ENCODE data around the gene SOX5.

The SOX5 gene
- total RNA-seq = 0 to 0.19 (median 0) reads per million in 3 donors

GRCh38 chr12:23949348-23950209, at the start of gene SOX5:
Gene SOX5, minus strand, starts transcription at chr12:23949670. Its CDS starts 69 bp downstream, at chr12:23949601.
- Histone ChIP-seq H3K9me3 (ENCODE audit: control insufficient read depth, low read length) (no peaks in the 10 kb centered on the region), H3K4me1 (ENCODE audit: control insufficient read depth, insufficient read depth, low read length, poor library complexity, severe bottlenecking) (no peaks in the 10 kb centered on the region), H3K27ac (ENCODE audit: insufficient read depth, low read length, poor library complexity, severe bottlenecking) (no peak within 1 kb of the TSS), H3K36me3 (ENCODE audit: control insufficient read depth, insufficient read depth, low read length) (no peaks in the 10 kb centered on the region), H3K4me3 (ENCODE audit: insufficient read depth, low read depth, low read length, poor library complexity, severe bottlenecking) (no peak within 1 kb of the TSS), H3K27me3 (replicated peaks; ENCODE audit: control insufficient read depth, insufficient read depth, low read length, poor library complexity, severe bottlenecking) (no peaks in the 10 kb centered on the region)
- no peak for DNase-seq

GRCh38 chr12:23987046-23987445, 37.6 kb upstream of the SOX5 start:
- Histone ChIP-seq H3K27ac (ENCODE audit: insufficient read depth, low read length, poor library complexity, severe bottlenecking) (no peak overlapping the region), H3K9me3 (ENCODE audit: control insufficient read depth, low read length) (no peaks in the 10 kb centered on the region), H3K36me3 (ENCODE audit: control insufficient read depth, insufficient read depth, low read length) (no peaks in the 10 kb centered on the region), H3K27me3 (replicated peaks; ENCODE audit: control insufficient read depth, insufficient read depth, low read length, poor library complexity, severe bottlenecking) (no peaks in the 10 kb centered on the region), H3K4me3 (ENCODE audit: insufficient read depth, low read depth, low read length, poor library complexity, severe bottlenecking) (no peak overlapping the region), H3K4me1 (ENCODE audit: control insufficient read depth, insufficient read depth, low read length, poor library complexity, severe bottlenecking) (no peaks in the 10 kb centered on the region)
- no peak for DNase-seq

GRCh38 chr12:23980826-23981225, 31.4 kb upstream of the SOX5 start:
- no peaks in the 10 kb centered on the region for H3K36me3 ChIP-seq (ENCODE audit: control insufficient read depth, insufficient read depth, low read length)
- no peaks in the 10 kb centered on the region for H3K4me1 ChIP-seq (ENCODE audit: control insufficient read depth, insufficient read depth, low read length, poor library complexity, severe bottlenecking)
- H3K27ac ChIP-seq (ENCODE audit: insufficient read depth, low read length, poor library complexity, severe bottlenecking) = no peak overlapping the region
- H3K4me3 ChIP-seq (ENCODE audit: insufficient read depth, low read depth, low read length, poor library complexity, severe bottlenecking) = no peak overlapping the region
- H3K27me3 ChIP-seq (replicated peaks; ENCODE audit: control insufficient read depth, insufficient read depth, low read length, poor library complexity, severe bottlenecking) = no peaks in the 10 kb centered on the region
- H3K9me3 ChIP-seq (ENCODE audit: control insufficient read depth, low read length) = no peaks in the 10 kb centered on the region
- DNase-seq = no peak

- no peak for DNase-seq
- H3K9me3 ChIP-seq (ENCODE audit: control insufficient read depth, low read length) = no peaks in the 10 kb centered on the region
- H3K27me3 ChIP-seq (replicated peaks; ENCODE audit: control insufficient read depth, insufficient read depth, low read length, poor library complexity, severe bottlenecking) = no peaks in the 10 kb centered on the region
- H3K27ac ChIP-seq (ENCODE audit: insufficient read depth, low read length, poor library complexity, severe bottlenecking) = no peak overlapping the region
- no peaks in the 10 kb centered on the region for H3K36me3 ChIP-seq (ENCODE audit: control insufficient read depth, insufficient read depth, low read length)
- no peak overlapping the region for H3K4me3 ChIP-seq (ENCODE audit: insufficient read depth, low read depth, low read length, poor library complexity, severe bottlenecking)
- no peaks in the 10 kb centered on the region for H3K4me1 ChIP-seq (ENCODE audit: control insufficient read depth, insufficient read depth, low read length, poor library complexity, severe bottlenecking)
Measured at GRCh38 chr12:23964812-23965211, 15.3 kb upstream of the SOX5 start.

GRCh38 chr12:23959826-23960225, 10.4 kb upstream of the SOX5 start:
- Histone ChIP-seq H3K27ac (ENCODE audit: insufficient read depth, low read length, poor library complexity, severe bottlenecking) (no peak overlapping the region), H3K4me3 (ENCODE audit: insufficient read depth, low read depth, low read length, poor library complexity, severe bottlenecking) (no peak overlapping the region), H3K9me3 (ENCODE audit: control insufficient read depth, low read length) (no peaks in the 10 kb centered on the region), H3K27me3 (replicated peaks; ENCODE audit: control insufficient read depth, insufficient read depth, low read length, poor library complexity, severe bottlenecking) (no peaks in the 10 kb centered on the region), H3K36me3 (ENCODE audit: control insufficient read depth, insufficient read depth, low read length) (no peaks in the 10 kb centered on the region), H3K4me1 (ENCODE audit: control insufficient read depth, insufficient read depth, low read length, poor library complexity, severe bottlenecking) (no peaks in the 10 kb centered on the region)
- DNase-seq = no peak

GRCh38 chr12:23954332-23954731, 4.9 kb upstream of the SOX5 start:
- no peaks in the 10 kb centered on the region for H3K36me3 ChIP-seq (ENCODE audit: control insufficient read depth, insufficient read depth, low read length)
- DNase-seq = no peak
- H3K27me3 ChIP-seq (replicated peaks; ENCODE audit: control insufficient read depth, insufficient read depth, low read length, poor library complexity, severe bottlenecking) = no peaks in the 10 kb centered on the region
- no peak overlapping the region for H3K4me3 ChIP-seq (ENCODE audit: insufficient read depth, low read depth, low read length, poor library complexity, severe bottlenecking)
- no peak overlapping the region for H3K27ac ChIP-seq (ENCODE audit: insufficient read depth, low read length, poor library complexity, severe bottlenecking)
- no peaks in the 10 kb centered on the region for H3K9me3 ChIP-seq (ENCODE audit: control insufficient read depth, low read length)
- no peaks in the 10 kb centered on the region for H3K4me1 ChIP-seq (ENCODE audit: control insufficient read depth, insufficient read depth, low read length, poor library complexity, severe bottlenecking)

GRCh38 chr12:23952071-23952470, 2.6 kb upstream of the SOX5 start:
- no peaks in the 10 kb centered on the region for H3K27me3 ChIP-seq (replicated peaks; ENCODE audit: control insufficient read depth, insufficient read depth, low read length, poor library complexity, severe bottlenecking)
- H3K4me1 ChIP-seq (ENCODE audit: control insufficient read depth, insufficient read depth, low read length, poor library complexity, severe bottlenecking) = no peaks in the 10 kb centered on the region
- no peak overlapping the region for H3K27ac ChIP-seq (ENCODE audit: insufficient read depth, low read length, poor library complexity, severe bottlenecking)
- H3K9me3 ChIP-seq (ENCODE audit: control insufficient read depth, low read length) = no peaks in the 10 kb centered on the region
- no peaks in the 10 kb centered on the region for H3K36me3 ChIP-seq (ENCODE audit: control insufficient read depth, insufficient read depth, low read length)
- no peak for DNase-seq
- H3K4me3 ChIP-seq (ENCODE audit: insufficient read depth, low read depth, low read length, poor library complexity, severe bottlenecking) = no peak overlapping the region

- Histone ChIP-seq H3K4me3 (ENCODE audit: insufficient read depth, low read depth, low read length, poor library complexity, severe bottlenecking) (no peak overlapping the region), H3K4me1 (ENCODE audit: control insufficient read depth, insufficient read depth, low read length, poor library complexity, severe bottlenecking) (no peaks in the 10 kb centered on the region), H3K9me3 (ENCODE audit: control insufficient read depth, low read length) (no peaks in the 10 kb centered on the region), H3K27ac (ENCODE audit: insufficient read depth, low read length, poor library complexity, severe bottlenecking) (no peak overlapping the region), H3K27me3 (replicated peaks; ENCODE audit: control insufficient read depth, insufficient read depth, low read length, poor library complexity, severe bottlenecking) (no peaks in the 10 kb centered on the region), H3K36me3 (ENCODE audit: control insufficient read depth, insufficient read depth, low read length) (no peaks in the 10 kb centered on the region)
- no peak for DNase-seq
Measured at GRCh38 chr12:23950775-23951451, 1.4 kb upstream of the SOX5 start.

- H3K36me3 ChIP-seq (ENCODE audit: control insufficient read depth, insufficient read depth, low read length) = no peaks in the 10 kb centered on the region
- no peak overlapping the region for H3K27ac ChIP-seq (ENCODE audit: insufficient read depth, low read length, poor library complexity, severe bottlenecking)
- H3K27me3 ChIP-seq (replicated peaks; ENCODE audit: control insufficient read depth, insufficient read depth, low read length, poor library complexity, severe bottlenecking) = no peaks in the 10 kb centered on the region
- no peak for DNase-seq
- H3K4me1 ChIP-seq (ENCODE audit: control insufficient read depth, insufficient read depth, low read length, poor library complexity, severe bottlenecking) = no peaks in the 10 kb centered on the region
- no peak overlapping the region for H3K4me3 ChIP-seq (ENCODE audit: insufficient read depth, low read depth, low read length, poor library complexity, severe bottlenecking)
- H3K9me3 ChIP-seq (ENCODE audit: control insufficient read depth, low read length) = no peaks in the 10 kb centered on the region
Measured at GRCh38 chr12:23950210-23950774, 822 bp upstream of the SOX5 start.

- H3K4me1 ChIP-seq (ENCODE audit: control insufficient read depth, insufficient read depth, low read length, poor library complexity, severe bottlenecking) = no peaks in the 10 kb centered on the region
- no peaks in the 10 kb centered on the region for H3K9me3 ChIP-seq (ENCODE audit: control insufficient read depth, low read length)
- no peak overlapping the region for H3K4me3 ChIP-seq (ENCODE audit: insufficient read depth, low read depth, low read length, poor library complexity, severe bottlenecking)
- no peak overlapping the region for H3K27ac ChIP-seq (ENCODE audit: insufficient read depth, low read length, poor library complexity, severe bottlenecking)
- DNase-seq = no peak
- no peaks in the 10 kb centered on the region for H3K36me3 ChIP-seq (ENCODE audit: control insufficient read depth, insufficient read depth, low read length)
- no peaks in the 10 kb centered on the region for H3K27me3 ChIP-seq (replicated peaks; ENCODE audit: control insufficient read depth, insufficient read depth, low read length, poor library complexity, severe bottlenecking)
Measured at GRCh38 chr12:23948291-23948690, 1.2 kb downstream of the SOX5 start.
